IPS-20b (cell line): Measurements from ENCODE around the gene XXYLT1.

Source experiments
- H3K27ac ChIP-seq: one replicate; pipeline ENCODE4 v1.5.1; 2013; ENCODE audit warnings: low read length
- H3K27me3 ChIP-seq: 2 replicates; pipeline ENCODE4 v1.6.1; 2013; ENCODE audit warnings: mild to moderate bottlenecking, low read length, inconsistent platforms; ENCODE audit not compliant: insufficient read depth
- H3K36me3 ChIP-seq: 2 replicates; pipeline ENCODE4 v1.6.1; 2013; ENCODE audit warnings: low read depth, mild to moderate bottlenecking, inconsistent platforms, low read length, moderate library complexity; ENCODE audit not compliant: insufficient read depth
- H3K4me1 ChIP-seq: 2 replicates; pipeline ENCODE4 v1.6.1; 2013; ENCODE audit warnings: mild to moderate bottlenecking, control low read depth, inconsistent platforms, low read length, moderate library complexity; ENCODE audit not compliant: insufficient read depth
- H3K4me3 ChIP-seq: 2 replicates; pipeline ENCODE4 v1.5.1; 2013; ENCODE audit warnings: mild to moderate bottlenecking, low read length, inconsistent platforms
- H3K9ac ChIP-seq: 2 replicates; pipeline ENCODE4 v1.6.1; 2013; ENCODE audit warnings: low read depth, mild to moderate bottlenecking, inconsistent platforms, low read length, moderate library complexity
- H3K9me3 ChIP-seq: 2 replicates; pipeline ENCODE4 v1.6.1; 2013; ENCODE audit warnings: mild to moderate bottlenecking, low read depth, low read length, inconsistent platforms; ENCODE audit not compliant: insufficient read depth

The XXYLT1 gene

GRCh38 chr3:195184716-195185421 is 86.1 kb downstream of the XXYLT1 start:
- no peaks in the 10 kb centered on the region for H3K36me3 ChIP-seq
- no peak overlapping the region for H3K9ac ChIP-seq
- no peak overlapping the region for H3K27ac ChIP-seq
- peaks cover 36% of the 10 kb centered on the region for H3K4me1 ChIP-seq
- no peak overlapping the region for H3K4me3 ChIP-seq
- H3K9me3 ChIP-seq: no peaks in the 10 kb centered on the region
- no peaks in the 10 kb centered on the region for H3K27me3 ChIP-seq

GRCh38 chr3:195183071-195183776 is 87.7 kb downstream of the XXYLT1 start:
- no peaks in the 10 kb centered on the region for H3K36me3 ChIP-seq
- H3K27me3 ChIP-seq: no peaks in the 10 kb centered on the region
- H3K4me3 ChIP-seq: no peak overlapping the region
- H3K27ac ChIP-seq: peak overlapping the region; percentile 43
- H3K9ac ChIP-seq: peak overlapping the region; percentile 25; the same call in 1 of the 2 replicates
- H3K4me1 ChIP-seq: peaks cover 35% of the 10 kb centered on the region
- no peaks in the 10 kb centered on the region for H3K9me3 ChIP-seq

DNA sequence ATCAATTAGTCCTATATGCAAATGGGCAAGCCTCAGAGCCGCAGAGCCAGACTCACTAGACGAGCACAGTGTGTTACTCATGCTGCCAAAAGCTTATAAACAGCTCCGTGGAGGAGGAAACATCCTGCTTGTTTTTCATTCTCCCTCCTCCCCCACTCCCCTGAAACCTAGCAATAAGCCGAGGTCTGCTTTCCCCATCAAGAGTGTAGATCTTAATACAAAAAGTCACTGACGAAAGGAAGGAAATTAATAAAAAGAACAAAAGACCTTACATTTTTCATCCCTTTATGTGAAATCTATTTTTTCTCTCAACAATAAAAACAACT is 88.5 kb downstream of the XXYLT1 start:
- no peak overlapping the region for H3K27ac ChIP-seq
- peak overlapping the region; percentile 38; the same call in 1 of the 2 replicates for H3K9ac ChIP-seq
- no peaks in the 10 kb centered on the region for H3K9me3 ChIP-seq
- no peaks in the 10 kb centered on the region for H3K27me3 ChIP-seq
- no peaks in the 10 kb centered on the region for H3K36me3 ChIP-seq
- peaks cover 27% of the 10 kb centered on the region for H3K4me1 ChIP-seq
- H3K4me3 ChIP-seq: no peak overlapping the region

- Histone ChIP-seq H3K27me3 (no peaks in the 10 kb centered on the region), H3K9me3 (no peaks in the 10 kb centered on the region), H3K4me3 (no peak overlapping the region), H3K9ac (peak overlapping the region; percentile 38; the same call in 1 of the 2 replicates), H3K27ac (no peak overlapping the region), H3K4me1 (peaks cover 25% of the 10 kb centered on the region), H3K36me3 (no peaks in the 10 kb centered on the region)
These were observed 89.1 kb downstream of the XXYLT1 start for GRCh38 chr3:195181741-195182469.

DNA sequence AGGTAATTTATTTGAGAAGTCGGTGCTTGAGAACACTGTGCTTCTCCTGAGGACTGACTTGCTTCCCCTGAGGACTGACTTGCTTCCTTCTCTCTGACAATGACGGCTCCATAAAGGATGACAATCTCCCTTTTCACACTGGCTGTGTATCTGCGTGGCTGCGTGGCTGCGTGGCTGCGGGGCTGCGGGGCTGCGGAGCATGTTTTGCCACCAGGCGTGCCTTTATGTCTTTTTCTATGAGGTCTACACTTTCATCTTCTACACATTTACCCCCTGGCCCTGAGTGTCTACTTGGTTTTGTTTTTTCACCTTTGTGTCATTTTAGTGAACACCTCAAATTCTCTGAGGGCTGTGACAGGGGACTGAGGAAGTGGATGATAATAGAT is 89.9 kb downstream of the XXYLT1 start:
- no peak overlapping the region for H3K27ac ChIP-seq
- H3K27me3 ChIP-seq: no peaks in the 10 kb centered on the region
- no peak overlapping the region for H3K9ac ChIP-seq
- H3K4me3 ChIP-seq: no peak overlapping the region
- H3K9me3 ChIP-seq: no peaks in the 10 kb centered on the region
- H3K36me3 ChIP-seq: no peaks in the 10 kb centered on the region
- peaks cover 25% of the 10 kb centered on the region for H3K4me1 ChIP-seq

DNA sequence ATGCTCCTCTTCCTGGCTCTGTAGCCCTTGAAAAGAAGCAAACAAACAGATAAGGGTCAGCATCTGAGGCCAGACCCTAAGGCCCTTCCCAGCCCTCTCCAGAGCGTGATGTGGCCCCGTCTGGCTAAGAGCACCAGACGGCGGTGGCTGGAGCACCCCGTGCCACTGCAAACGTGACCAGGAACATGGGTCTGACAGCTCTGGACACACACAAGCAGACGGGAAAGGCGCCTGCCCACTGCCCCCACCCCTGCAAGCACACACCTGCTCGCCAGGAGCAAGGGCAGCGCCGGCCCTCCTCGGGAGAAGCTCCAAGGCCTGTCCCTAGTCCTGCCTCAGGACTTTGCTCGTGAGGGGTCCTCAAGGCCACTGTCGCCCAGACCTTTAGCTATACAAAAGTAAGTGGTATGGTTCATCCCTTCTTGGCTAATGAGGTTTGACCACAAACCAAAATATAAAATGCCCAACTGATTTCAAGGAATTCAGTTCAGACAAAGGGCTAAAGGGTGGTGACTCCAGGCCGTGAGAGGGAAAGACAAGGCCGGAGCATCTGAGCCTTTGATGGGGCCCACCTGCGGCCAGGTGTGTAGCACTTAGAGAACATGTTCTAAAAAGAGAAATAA is 90.4 kb downstream of the XXYLT1 start:
- Histone ChIP-seq H3K4me3 (no peak overlapping the region), H3K36me3 (no peaks in the 10 kb centered on the region), H3K9me3 (no peaks in the 10 kb centered on the region), H3K27ac (no peak overlapping the region), H3K27me3 (no peaks in the 10 kb centered on the region), H3K4me1 (peaks cover 25% of the 10 kb centered on the region), H3K9ac (0 out of 2 replicates have a peak overlapping the region, but pooled peaks have one; percentile 3)

- Histone ChIP-seq H3K27me3 (no peaks in the 10 kb centered on the region), H3K4me1 (peaks cover 25% of the 10 kb centered on the region), H3K27ac (no peak overlapping the region), H3K9me3 (no peaks in the 10 kb centered on the region), H3K9ac (0 out of 2 replicates have a peak overlapping the region, but pooled peaks have one; percentile 3), H3K36me3 (peaks cover 5% of the 10 kb centered on the region; the same call in 1 of the 2 replicates), H3K4me3 (no peak overlapping the region)
These were observed 91.0 kb downstream of the XXYLT1 start for GRCh38 chr3:195179776-195180489.

DNA sequence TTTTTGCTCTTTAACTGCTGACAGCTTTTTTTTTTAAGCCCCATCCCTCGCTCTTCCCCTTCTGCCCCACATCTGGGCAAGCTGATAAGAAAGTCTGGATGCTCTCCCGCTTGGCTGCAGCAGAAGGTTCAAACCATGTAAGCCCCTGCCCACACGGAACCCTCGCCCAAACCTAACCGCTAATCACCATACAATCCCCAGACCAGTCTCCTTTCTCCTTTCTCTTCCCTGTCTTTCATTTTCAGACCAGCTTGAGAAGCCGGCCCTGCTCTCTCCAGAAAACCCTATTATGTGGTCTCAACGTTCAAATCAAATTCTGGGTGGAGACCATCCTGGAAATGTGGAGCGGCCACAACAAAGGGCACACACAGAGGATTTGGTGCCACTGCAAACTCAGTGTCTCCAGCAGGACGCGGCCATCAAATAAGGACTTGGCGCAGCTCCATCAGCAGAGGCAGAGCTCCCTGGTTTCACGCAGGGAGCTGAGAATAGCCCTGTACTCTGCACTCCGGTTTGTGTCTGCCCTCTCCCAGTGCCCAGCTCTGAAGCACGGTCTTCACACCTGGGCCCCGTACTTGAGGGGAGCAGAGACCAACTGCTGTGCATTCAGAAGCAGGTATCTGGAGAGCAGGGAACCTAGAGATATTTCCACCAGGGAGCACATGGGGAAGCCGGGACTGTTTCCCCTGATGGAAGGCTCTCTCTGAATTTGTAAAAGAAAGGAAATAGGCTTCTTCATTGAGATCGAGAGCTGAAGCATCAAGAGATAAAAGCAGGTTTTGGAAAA is 92.6 kb downstream of the XXYLT1 start:
- H3K4me3 ChIP-seq: no peak overlapping the region
- peaks cover 22% of the 10 kb centered on the region for H3K4me1 ChIP-seq
- H3K9ac ChIP-seq: no peak overlapping the region
- H3K9me3 ChIP-seq: no peaks in the 10 kb centered on the region
- peaks cover 7% of the 10 kb centered on the region; the same call in 1 of the 2 replicates for H3K36me3 ChIP-seq
- H3K27ac ChIP-seq: no peak overlapping the region
- H3K27me3 ChIP-seq: no peaks in the 10 kb centered on the region

DNA sequence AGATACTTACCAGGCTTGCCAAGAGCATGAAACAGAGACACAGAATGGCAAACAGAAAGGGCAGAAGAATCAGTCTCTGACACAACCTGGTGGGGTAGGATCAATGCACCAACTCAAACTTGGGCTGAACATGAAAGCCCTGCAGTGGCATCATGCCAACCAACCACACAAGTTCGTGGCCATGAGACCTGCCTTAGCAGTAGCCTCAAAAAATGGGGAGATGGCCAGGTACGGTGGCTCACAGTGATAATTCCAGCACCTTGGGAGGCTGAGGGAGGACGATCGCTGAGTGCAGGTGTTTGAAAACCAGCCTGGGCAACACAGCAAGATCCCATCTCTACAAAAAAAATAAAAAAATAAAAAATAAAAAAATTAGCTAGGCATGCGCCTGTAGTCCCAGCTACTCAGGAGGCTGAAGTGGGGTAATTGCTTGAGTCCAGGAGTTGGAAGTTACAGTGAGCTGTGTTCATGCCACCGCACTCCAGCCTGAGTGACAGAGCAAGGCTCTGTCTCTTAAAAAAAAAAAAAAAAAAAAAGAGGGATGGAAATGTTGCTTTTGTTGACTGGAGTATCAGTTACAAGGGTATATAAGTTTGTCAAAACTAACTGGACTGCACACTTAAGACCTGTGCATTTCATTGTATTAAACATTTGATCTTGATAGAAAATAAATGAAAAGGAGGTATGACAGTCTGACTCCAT is 93.4 kb downstream of the XXYLT1 start:
- Histone ChIP-seq H3K27ac (no peak overlapping the region), H3K4me1 (peaks cover 18% of the 10 kb centered on the region), H3K27me3 (no peaks in the 10 kb centered on the region), H3K9ac (no peak overlapping the region), H3K36me3 (peaks cover 7% of the 10 kb centered on the region; the same call in 1 of the 2 replicates), H3K4me3 (no peak overlapping the region), H3K9me3 (no peaks in the 10 kb centered on the region)

GRCh38 chr3:195176776-195177175 is 94.2 kb downstream of the XXYLT1 start:
- peaks cover 7% of the 10 kb centered on the region; the same call in 1 of the 2 replicates for H3K36me3 ChIP-seq
- H3K27me3 ChIP-seq: no peaks in the 10 kb centered on the region
- H3K9ac ChIP-seq: no peak overlapping the region
- peaks cover 16% of the 10 kb centered on the region for H3K4me1 ChIP-seq
- H3K27ac ChIP-seq: no peak overlapping the region
- no peaks in the 10 kb centered on the region for H3K9me3 ChIP-seq
- no peak overlapping the region for H3K4me3 ChIP-seq
